OCI-LY7 (cell line): Measurements from ENCODE around the gene USP28. TPM values are rescaled to one million over a fixed set of nuclear protein-coding genes. Genes with fewer than 3 reads are reported as not detected.

ENCODE experiments used
- BruUV-seq: library from RNA; stranded (reverse); fragments of 400-500 nt; replicated peaks from 2 replicates; lab custom pipeline; 2021; lab: Mats Ljungman, UMichigan
- CTCF ChIA-PET: fragments of 300-600 bp; sonication (Branson Sonifier 250); formaldehyde crosslinking; loops from one replicate; lab custom pipeline; 2022; ENCODE audit warnings: antibody characterized with exemption; ENCODE audit not compliant: unreplicated experiment; lab: Charles Lee
- POLR2A ChIA-PET: fragments of 300-600 bp; sonication (Branson Sonifier 250); formaldehyde crosslinking; loops from one replicate; lab custom pipeline; 2022; ENCODE audit warnings: antibody characterized with exemption; lab: Charles Lee
- DNase-seq: peaks from one replicate; pipeline ENCODE4 v3.0.0-alpha.2; 2015; ENCODE audit warnings: low spot score
- H2AFZ ChIP-seq: fragments of 200-600 bp; sonication (generic), shearing (Covaris generic); 2 replicates; pipeline ENCODE4 v1.6.1; 2014; ENCODE audit warnings: mild to moderate bottlenecking, antibody characterized with exemption, low read length, moderate library complexity
- H3K27ac ChIP-seq: fragments of 200-600 bp; sonication (generic); 2 replicates; pipeline ENCODE4 v1.5.1; 2014; ENCODE audit warnings: mixed run types, low read depth, mild to moderate bottlenecking, moderate library complexity, low read length, inconsistent platforms; ENCODE audit not compliant: poor library complexity, severe bottlenecking
- H3K36me3 ChIP-seq: fragments of 200-600 bp; sonication (generic); 2 replicates; pipeline ENCODE4 v1.6.1; 2014; ENCODE audit warnings: mild to moderate bottlenecking, antibody characterized with exemption, low read length, moderate library complexity, mixed read lengths; ENCODE audit not compliant: insufficient read depth
- H3K4me1 ChIP-seq: fragments of 200-600 bp; sonication (generic); 2 replicates; pipeline ENCODE4 v1.5.1; 2014; ENCODE audit warnings: mild to moderate bottlenecking, low read length; ENCODE audit not compliant: insufficient read depth, poor library complexity, severe bottlenecking
- H3K4me2 ChIP-seq: fragments of 200-600 bp; sonication (generic); 2 replicates; pipeline ENCODE4 v1.6.1; 2014; ENCODE audit warnings: mild to moderate bottlenecking, low read length
- H3K4me3 ChIP-seq: fragments of 200-600 bp; sonication (generic); 2 replicates; pipeline ENCODE4 v1.5.1; 2014; ENCODE audit warnings: mild to moderate bottlenecking, low read depth, low read length; ENCODE audit not compliant: poor library complexity, severe bottlenecking
- H3K79me2 ChIP-seq: fragments of 200-600 bp; sonication (generic); 2 replicates; pipeline ENCODE4 v1.6.1; 2016; ENCODE audit warnings: low read depth, mild to moderate bottlenecking, low read length, moderate library complexity, mixed read lengths; ENCODE audit not compliant: insufficient read depth
- H3K9me2 ChIP-seq: fragments of 200-600 bp; sonication (generic); 2 replicates; pipeline ENCODE4 v1.6.1; 2016; ENCODE audit warnings: mild to moderate bottlenecking, low read length, mixed read lengths; ENCODE audit not compliant: insufficient read depth
- H3K9me3 ChIP-seq: fragments of 200-600 bp; sonication (generic); 2 replicates; pipeline ENCODE4 v1.6.1; 2014; ENCODE audit warnings: mild to moderate bottlenecking, mixed run types, low read length, mixed read lengths
- H4K20me1 ChIP-seq: fragments of 200-600 bp; sonication (generic); 2 replicates; pipeline ENCODE4 v1.6.1; 2014; ENCODE audit warnings: mild to moderate bottlenecking, antibody characterized with exemption, low read length, moderate library complexity, mixed read lengths; ENCODE audit not compliant: insufficient read depth
- EZH2phosphoT487 ChIP-seq: fragments of 200-600 bp; sonication (generic); IDR thresholded peaks from 2 replicates; pipeline ENCODE4 v1.6.1; 2018; ENCODE audit warnings: low read depth, borderline replicate concordance, mild to moderate bottlenecking, mixed run types, antibody characterized with exemption, low read length, moderate library complexity, mixed read lengths
- intact Hi-C: fragments of 100-400 bp; cut with micrococcal nuclease; formaldehyde crosslinking; loops from one replicate; pipeline ENCODE4 v1.10.0; 2022; ENCODE audit not compliant: unreplicated experiment
- total RNA-seq, 2 experiments: library from RNA; depleted of rRNA in 1 of 2; stranded (reverse); fragments of >200 nt in 1 of 2; shearing (Covaris generic) in 1 of 2; gene quantifications; 2 replicates each; pipeline ENCODE4 v1.2.3, GENCODE V29; 2014 to 2022
- TF ChIP-seq, protein P1 (sequence below): fragments of 200-600 bp; sonication (generic); conservative IDR thresholded peaks from 2 replicates; pipeline ENCODE4 v1.5.1; 2014; ENCODE audit warnings: mild to moderate bottlenecking, antibody characterized with exemption, low read length, moderate library complexity, mixed read lengths

USP28 gene
- total RNA-seq, 2 experiments from 2014 or later = 26.8 to 37.1 TPM

DNA sequence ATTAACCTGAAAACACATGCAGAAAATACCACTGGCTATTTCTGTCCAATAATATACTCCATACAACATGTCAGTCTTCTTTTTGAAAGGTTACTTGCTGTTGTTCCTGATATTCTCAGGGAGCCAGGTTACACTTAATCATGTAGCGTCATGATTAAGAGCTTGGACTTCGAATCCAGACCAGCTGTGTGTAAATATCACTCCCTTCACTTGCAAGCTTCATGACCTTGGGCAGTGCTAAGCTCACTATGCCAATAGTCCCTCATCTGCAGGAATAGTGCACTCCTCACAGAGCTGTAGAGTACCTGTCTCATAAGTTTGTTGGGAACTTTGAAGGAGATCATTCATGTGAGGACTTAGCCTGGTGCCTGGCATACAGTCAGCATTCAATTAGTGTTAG, 31.1 kb upstream of the USP28 start:
- no peak overlapping the region for H3K27ac ChIP-seq
- TF ChIP-seq, protein P1, sequence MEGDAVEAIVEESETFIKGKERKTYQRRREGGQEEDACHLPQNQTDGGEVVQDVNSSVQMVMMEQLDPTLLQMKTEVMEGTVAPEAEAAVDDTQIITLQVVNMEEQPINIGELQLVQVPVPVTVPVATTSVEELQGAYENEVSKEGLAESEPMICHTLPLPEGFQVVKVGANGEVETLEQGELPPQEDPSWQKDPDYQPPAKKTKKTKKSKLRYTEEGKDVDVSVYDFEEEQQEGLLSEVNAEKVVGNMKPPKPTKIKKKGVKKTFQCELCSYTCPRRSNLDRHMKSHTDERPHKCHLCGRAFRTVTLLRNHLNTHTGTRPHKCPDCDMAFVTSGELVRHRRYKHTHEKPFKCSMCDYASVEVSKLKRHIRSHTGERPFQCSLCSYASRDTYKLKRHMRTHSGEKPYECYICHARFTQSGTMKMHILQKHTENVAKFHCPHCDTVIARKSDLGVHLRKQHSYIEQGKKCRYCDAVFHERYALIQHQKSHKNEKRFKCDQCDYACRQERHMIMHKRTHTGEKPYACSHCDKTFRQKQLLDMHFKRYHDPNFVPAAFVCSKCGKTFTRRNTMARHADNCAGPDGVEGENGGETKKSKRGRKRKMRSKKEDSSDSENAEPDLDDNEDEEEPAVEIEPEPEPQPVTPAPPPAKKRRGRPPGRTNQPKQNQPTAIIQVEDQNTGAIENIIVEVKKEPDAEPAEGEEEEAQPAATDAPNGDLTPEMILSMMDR = no peak
- TF ChIP-seq EZH2phosphoT487 = no peak
- H4K20me1 ChIP-seq = no peaks in the 10 kb centered on the region
- intact Hi-C loops = no loop called here
- no TSS peak for BruUV-seq
- H3K36me3 ChIP-seq = no peaks in the 10 kb centered on the region
- ChIA-PET CTCF (no interaction called here), POLR2A (no interaction called here)
- H3K9me3 ChIP-seq = no peaks in the 10 kb centered on the region
- no peaks in the 10 kb centered on the region for H3K4me1 ChIP-seq
- H3K4me2 ChIP-seq = no peak overlapping the region
- no peak overlapping the region for H2AFZ ChIP-seq
- no peak for DNase-seq
- no peaks in the 10 kb centered on the region for H3K9me2 ChIP-seq
- no peaks in the 10 kb centered on the region for H3K79me2 ChIP-seq
- H3K4me3 ChIP-seq = no peak overlapping the region

DNA sequence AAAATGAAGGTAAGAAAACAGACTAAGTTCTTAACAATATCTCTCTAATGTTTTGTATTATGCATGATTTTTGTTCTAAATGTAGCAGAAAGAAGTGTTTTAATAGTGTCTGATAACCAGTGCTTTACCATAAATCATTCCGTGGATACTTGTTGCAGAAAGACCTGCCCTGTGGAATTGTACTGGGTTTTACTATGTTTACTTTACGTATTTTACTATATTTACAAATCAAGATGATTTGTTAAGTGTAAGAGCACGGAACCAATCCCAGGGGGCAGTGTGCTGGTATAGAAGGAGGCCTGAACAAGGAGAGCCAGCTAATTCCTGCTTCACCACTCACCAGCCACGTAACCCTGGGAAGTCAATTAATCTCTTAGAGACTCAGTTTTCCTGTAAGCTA, 30.7 kb upstream of the USP28 start:
- intact Hi-C loops = no loop called here
- no peak overlapping the region for H3K4me3 ChIP-seq
- H2AFZ ChIP-seq = no peak overlapping the region
- no peak for TF ChIP-seq EZH2phosphoT487
- TF ChIP-seq, protein P1 = 0 out of 2 replicates have a peak, but pooled peaks have one; percentile 27
- no peak overlapping the region for H3K4me2 ChIP-seq
- H3K4me1 ChIP-seq = no peaks in the 10 kb centered on the region
- no peaks in the 10 kb centered on the region for H3K9me3 ChIP-seq
- no peaks in the 10 kb centered on the region for H3K9me2 ChIP-seq
- DNase-seq = no peak
- no TSS peak for BruUV-seq
- no peaks in the 10 kb centered on the region for H4K20me1 ChIP-seq
- no peaks in the 10 kb centered on the region for H3K36me3 ChIP-seq
- no peaks in the 10 kb centered on the region for H3K79me2 ChIP-seq
- H3K27ac ChIP-seq = no peak overlapping the region
- POLR2A ChIA-PET = no interaction called here
- CTCF ChIA-PET = no interaction called here

DNA sequence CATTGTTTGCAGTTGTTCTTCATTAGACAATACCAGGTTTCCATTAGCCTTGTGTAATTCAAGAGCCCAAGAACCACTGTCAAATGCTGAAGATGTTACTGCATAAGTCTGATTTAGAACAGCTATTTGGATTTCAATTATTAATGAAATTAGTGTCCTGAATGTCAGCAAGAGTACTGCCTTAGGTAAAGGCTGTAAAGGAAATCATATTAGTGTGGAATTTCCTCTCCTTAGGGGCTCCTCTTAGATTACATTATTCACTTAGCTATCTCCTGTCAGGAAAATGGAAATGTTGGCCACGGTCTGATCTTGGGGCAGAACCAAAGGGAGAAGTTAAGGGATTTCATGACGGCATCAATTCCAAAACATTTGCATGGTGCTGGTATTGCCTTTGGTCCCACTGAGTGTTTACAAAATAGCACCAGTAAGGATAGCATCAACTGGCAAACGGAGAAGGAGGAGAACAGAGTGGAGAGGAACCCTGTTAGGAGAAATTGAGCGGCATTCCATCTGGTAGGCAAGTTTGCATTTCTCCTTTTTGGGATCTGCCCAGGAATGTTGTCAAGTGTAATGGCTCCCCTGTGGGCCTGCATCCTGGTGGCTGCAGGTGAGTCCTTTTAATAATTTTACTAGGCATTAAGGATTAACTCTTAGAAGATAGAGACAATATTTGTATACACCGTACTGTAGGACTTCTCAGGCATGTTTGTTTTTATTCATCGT, 29.2 kb upstream of the USP28 start, which contains the start of gene HTR3B:
Gene HTR3B (plus strand): TSS at position 418 of the 723 bp plus-strand sequence. CDS start 138 bp downstream, at position 556.
- POLR2A ChIA-PET = interaction anchor here (0.6 kb wide), 1 partner anchor 62 kb away, joined by 3 read pairs; no protein-coding TSS in a partner anchor

More for the DNA sequence above, 29.2 kb upstream of the USP28 start, which contains the start of gene HTR3B:
- no TSS peak for BruUV-seq
- Histone ChIP-seq H4K20me1 (no peaks in the 10 kb centered on the region), H3K36me3 (no peaks in the 10 kb centered on the region), H3K9me3 (no peaks in the 10 kb centered on the region), H3K9me2 (no peaks in the 10 kb centered on the region), H3K4me1 (no peaks in the 10 kb centered on the region), H3K27ac (no peak within 1 kb of the TSS), H3K4me3 (no peak within 1 kb of the TSS), H3K79me2 (no peaks in the 10 kb centered on the region), H2AFZ (no peak within 1 kb of the TSS), H3K4me2 (no peak within 1 kb of the TSS)
- DNase-seq = no peak
- CTCF ChIA-PET = no interaction called here
- intact Hi-C loops = no loop called here
- no peak for TF ChIP-seq EZH2phosphoT487
- TF ChIP-seq, protein P1 = no peak
